SJCRH30 (cell line): ENCODE measurements around the gene PCED1B. TPM values are rescaled to one million over a fixed set of nuclear protein-coding genes. Genes with fewer than 3 reads are reported as not detected.
A peak's percentile ranks its signal among the peaks of the same experiment; 100 is the strongest.

Experiments
- DNase-seq, 2 experiments: peaks; one replicate each; pipeline ENCODE4 v3.0.0-alpha.2; 2015 to 2020
- H3K27ac ChIP-seq: fragments of 250-450 bp; sonication (Bioruptor Pico); 2 replicates; pipeline ENCODE4 v1.5.1; 2020; ENCODE audit warnings: mild to moderate bottlenecking, moderate library complexity
- H3K27me3 ChIP-seq: fragments of 250-450 bp; sonication (Bioruptor Pico); 2 replicates; pipeline ENCODE4 v1.5.1; 2020; ENCODE audit warnings: mild to moderate bottlenecking, moderate library complexity
- H3K36me3 ChIP-seq: fragments of 250-450 bp; sonication (Bioruptor Pico); 2 replicates; pipeline ENCODE4 v1.5.1; 2020; ENCODE audit warnings: mild to moderate bottlenecking, moderate library complexity
- H3K4me1 ChIP-seq: fragments of 250-450 bp; sonication (Bioruptor Pico); 2 replicates; pipeline ENCODE4 v1.5.1; 2020; ENCODE audit warnings: mild to moderate bottlenecking, moderate library complexity
- H3K4me3 ChIP-seq: fragments of 250-450 bp; sonication (Bioruptor Pico); 2 replicates; pipeline ENCODE4 v1.5.1; 2020; ENCODE audit warnings: mild to moderate bottlenecking, moderate library complexity
- H3K9me3 ChIP-seq: fragments of 250-450 bp; sonication (Bioruptor Pico); replicated peaks from 2 replicates; pipeline ENCODE4 v1.5.1; 2020; ENCODE audit warnings: mild to moderate bottlenecking, moderate library complexity
- total RNA-seq: library from RNA; depleted of rRNA; stranded (reverse); fragments of >200 nt; shearing (Covaris generic); gene quantifications from 2 replicates; pipeline ENCODE4 v1.2.3, GENCODE V29; 2014

PCED1B gene
- total RNA-seq, 1 experiment from 2014 or later, result not detected

GRCh38 chr12:47077206-47078085, 2.0 kb upstream of the PCED1B start:
- Histone ChIP-seq H3K27me3 (peaks cover 3% of the 10 kb centered on the region; the same call in 1 of the 2 replicates), H3K4me1 (peaks cover 6% of the 10 kb centered on the region), H3K27ac (no peak overlapping the region), H3K36me3 (no peaks in the 10 kb centered on the region), H3K4me3 (no peak overlapping the region), H3K9me3 (no peaks in the 10 kb centered on the region)
- no peak for DNase-seq

GRCh38 chr12:47078086-47078395, 1.4 kb upstream of the PCED1B start:
- Histone ChIP-seq H3K27me3 (no peaks in the 10 kb centered on the region), H3K9me3 (no peaks in the 10 kb centered on the region), H3K4me1 (peaks cover 12% of the 10 kb centered on the region), H3K36me3 (no peaks in the 10 kb centered on the region), H3K27ac (no peak overlapping the region), H3K4me3 (no peak overlapping the region)
- DNase-seq, result no peak

- peak; percentile 40 to 58 for DNase-seq
- Histone ChIP-seq H3K4me1 (peaks cover 21% of the 10 kb centered on the region), H3K27me3 (no peaks in the 10 kb centered on the region), H3K27ac (peak overlapping the region; percentile 21), H3K4me3 (peak overlapping the region; percentile 58), H3K9me3 (no peaks in the 10 kb centered on the region), H3K36me3 (no peaks in the 10 kb centered on the region)
Measured at GRCh38 chr12:47078733-47079467, 521 bp upstream of the PCED1B start.

- Histone ChIP-seq H3K4me1 (peaks cover 33% of the 10 kb centered on the region), H3K36me3 (no peaks in the 10 kb centered on the region), H3K27ac (no peak overlapping the region), H3K27me3 (no peaks in the 10 kb centered on the region), H3K9me3 (no peaks in the 10 kb centered on the region), H3K4me3 (peak overlapping the region; percentile 58)
- no peak for DNase-seq
Measured at GRCh38 chr12:47079981-47080724, 732 bp downstream of the PCED1B start.

GRCh38 chr12:47080725-47081502, 1.5 kb downstream of the PCED1B start:
- Histone ChIP-seq H3K36me3 (no peaks in the 10 kb centered on the region), H3K4me3 (no peak overlapping the region), H3K9me3 (no peaks in the 10 kb centered on the region), H3K27me3 (no peaks in the 10 kb centered on the region), H3K27ac (no peak overlapping the region), H3K4me1 (peaks cover 41% of the 10 kb centered on the region)
- DNase-seq, result no peak

GRCh38 chr12:47082283-47082682, 2.9 kb downstream of the PCED1B start:
- DNase-seq, result no peak
- no peak overlapping the region for H3K27ac ChIP-seq
- H3K9me3 ChIP-seq, result no peaks in the 10 kb centered on the region
- H3K36me3 ChIP-seq, result no peaks in the 10 kb centered on the region
- H3K4me3 ChIP-seq, result no peak overlapping the region
- H3K27me3 ChIP-seq, result no peaks in the 10 kb centered on the region
- H3K4me1 ChIP-seq, result peaks cover 55% of the 10 kb centered on the region

- H3K4me3 ChIP-seq, result no peak overlapping the region
- H3K27ac ChIP-seq, result no peak overlapping the region
- peaks cover 57% of the 10 kb centered on the region for H3K4me1 ChIP-seq
- no peaks in the 10 kb centered on the region for H3K27me3 ChIP-seq
- no peaks in the 10 kb centered on the region for H3K36me3 ChIP-seq
- no peaks in the 10 kb centered on the region for H3K9me3 ChIP-seq
- DNase-seq, result peak in 1 of 2 experiments; percentile 62
Measured at GRCh38 chr12:47082796-47083621, 3.6 kb downstream of the PCED1B start.

GRCh38 chr12:47084172-47084571, 4.8 kb downstream of the PCED1B start:
- DNase-seq, result no peak
- H3K27ac ChIP-seq, result peak overlapping the region; percentile 76
- no peaks in the 10 kb centered on the region for H3K36me3 ChIP-seq
- no peaks in the 10 kb centered on the region for H3K9me3 ChIP-seq
- no peaks in the 10 kb centered on the region for H3K27me3 ChIP-seq
- peaks cover 62% of the 10 kb centered on the region for H3K4me1 ChIP-seq
- H3K4me3 ChIP-seq, result peak overlapping the region; percentile 42

GRCh38 chr12:47085815-47086252, 6.4 kb downstream of the PCED1B start:
- Histone ChIP-seq H3K27me3 (no peaks in the 10 kb centered on the region), H3K4me1 (peaks cover 62% of the 10 kb centered on the region), H3K27ac (peak overlapping the region; percentile 76), H3K36me3 (no peaks in the 10 kb centered on the region), H3K9me3 (no peaks in the 10 kb centered on the region), H3K4me3 (no peak overlapping the region)
- peak; percentile 49 to 71 for DNase-seq

- Histone ChIP-seq H3K4me1 (peaks cover 57% of the 10 kb centered on the region), H3K36me3 (no peaks in the 10 kb centered on the region), H3K4me3 (no peak overlapping the region), H3K27ac (no peak overlapping the region), H3K9me3 (no peaks in the 10 kb centered on the region), H3K27me3 (no peaks in the 10 kb centered on the region)
- DNase-seq, result no peak
Measured at GRCh38 chr12:47087088-47087688, 7.8 kb downstream of the PCED1B start.

GRCh38 chr12:47088021-47088944, 8.9 kb downstream of the PCED1B start:
- no peaks in the 10 kb centered on the region for H3K36me3 ChIP-seq
- peak; percentile 34 to 57 for DNase-seq
- H3K27ac ChIP-seq, result no peak overlapping the region
- H3K9me3 ChIP-seq, result no peaks in the 10 kb centered on the region
- no peaks in the 10 kb centered on the region for H3K27me3 ChIP-seq
- peaks cover 48% of the 10 kb centered on the region for H3K4me1 ChIP-seq
- no peak overlapping the region for H3K4me3 ChIP-seq

- no peaks in the 10 kb centered on the region for H3K36me3 ChIP-seq
- H3K4me3 ChIP-seq, result no peak overlapping the region
- DNase-seq, result no peak
- H3K9me3 ChIP-seq, result no peaks in the 10 kb centered on the region
- peaks cover 20% of the 10 kb centered on the region for H3K4me1 ChIP-seq
- no peak overlapping the region for H3K27ac ChIP-seq
- H3K27me3 ChIP-seq, result no peaks in the 10 kb centered on the region
Measured at GRCh38 chr12:47091009-47091408, 11.6 kb downstream of the PCED1B start.
